Measurements from ENCODE around the gene CDC16. TPM values are rescaled to one million over a fixed set of nuclear protein-coding genes. Genes with fewer than 3 reads are reported as not detected.
A peak's percentile ranks its signal among the peaks of the same experiment; 100 is the strongest.
"Not testable (repeated sequence)": the region's sequence is repeated elsewhere in the genome, so short reads cannot be mapped to it uniquely, and the experiment has no call there.

Gene CDC16
- total RNA-seq, 1 donor from 2014 or later = 73.7 TPM

GRCh38 chr13:114259374-114259773 is 24.7 kb downstream of the CDC16 start:
- H3K9me3 Mint-ChIP-seq (ENCODE audit: unreplicated experiment) = no peaks in the 10 kb centered on the region
- peaks cover 13% of the 10 kb centered on the region for H3K4me1 Mint-ChIP-seq (ENCODE audit: unreplicated experiment)
- H3K4me3 Mint-ChIP-seq (ENCODE audit: unreplicated experiment) = no peak overlapping the region
- no peaks in the 10 kb centered on the region for H3K27me3 Mint-ChIP-seq (ENCODE audit: unreplicated experiment)
- no peak for DNase-seq (ENCODE audit: extremely low spot score, unreplicated experiment)
- no peak for TF ChIP-seq CTCF (IDR thresholded peaks at IDR 0.05)
- no peak overlapping the region for H3K27ac Mint-ChIP-seq (ENCODE audit: unreplicated experiment)
- H3K36me3 Mint-ChIP-seq (ENCODE audit: unreplicated experiment) = peaks cover 67% of the 10 kb centered on the region

GRCh38 chr13:114259974-114260373 is 25.3 kb downstream of the CDC16 start:
- H3K4me1 Mint-ChIP-seq (ENCODE audit: unreplicated experiment) = peaks cover 19% of the 10 kb centered on the region
- H3K4me3 Mint-ChIP-seq (ENCODE audit: unreplicated experiment) = no peak overlapping the region
- peaks cover 72% of the 10 kb centered on the region for H3K36me3 Mint-ChIP-seq (ENCODE audit: unreplicated experiment)
- no peak overlapping the region for H3K27ac Mint-ChIP-seq (ENCODE audit: unreplicated experiment)
- no peaks in the 10 kb centered on the region for H3K9me3 Mint-ChIP-seq (ENCODE audit: unreplicated experiment)
- no peak for DNase-seq (ENCODE audit: extremely low spot score, unreplicated experiment)
- no peaks in the 10 kb centered on the region for H3K27me3 Mint-ChIP-seq (ENCODE audit: unreplicated experiment)
- no peak for TF ChIP-seq CTCF (IDR thresholded peaks at IDR 0.05)

- Mint-ChIP-seq H3K36me3 (ENCODE audit: unreplicated experiment) (peaks cover 72% of the 10 kb centered on the region), H3K9me3 (ENCODE audit: unreplicated experiment) (no peaks in the 10 kb centered on the region), H3K4me3 (ENCODE audit: unreplicated experiment) (no peak overlapping the region), H3K27ac (ENCODE audit: unreplicated experiment) (no peak overlapping the region), H3K4me1 (ENCODE audit: unreplicated experiment) (peaks cover 26% of the 10 kb centered on the region), H3K27me3 (ENCODE audit: unreplicated experiment) (no peaks in the 10 kb centered on the region)
- DNase-seq (ENCODE audit: extremely low spot score, unreplicated experiment) = no peak
- no peak for TF ChIP-seq CTCF (IDR thresholded peaks at IDR 0.05)
Measured at GRCh38 chr13:114260814-114261213, 26.1 kb downstream of the CDC16 start.

- Mint-ChIP-seq H3K9me3 (ENCODE audit: unreplicated experiment) (no peaks in the 10 kb centered on the region), H3K4me1 (ENCODE audit: unreplicated experiment) (peaks cover 28% of the 10 kb centered on the region), H3K27me3 (ENCODE audit: unreplicated experiment) (no peaks in the 10 kb centered on the region), H3K27ac (ENCODE audit: unreplicated experiment) (no peak overlapping the region), H3K36me3 (ENCODE audit: unreplicated experiment) (peaks cover 69% of the 10 kb centered on the region), H3K4me3 (ENCODE audit: unreplicated experiment) (no peak overlapping the region)
- no peak for TF ChIP-seq CTCF (IDR thresholded peaks at IDR 0.05)
- DNase-seq (ENCODE audit: extremely low spot score, unreplicated experiment) = no peak
Measured at GRCh38 chr13:114261328-114261965, 26.8 kb downstream of the CDC16 start.

- Mint-ChIP-seq H3K27me3 (ENCODE audit: unreplicated experiment) (no peaks in the 10 kb centered on the region), H3K36me3 (ENCODE audit: unreplicated experiment) (peaks cover 65% of the 10 kb centered on the region), H3K4me1 (ENCODE audit: unreplicated experiment) (peaks cover 28% of the 10 kb centered on the region), H3K27ac (ENCODE audit: unreplicated experiment) (peak overlapping the region; percentile 87), H3K4me3 (ENCODE audit: unreplicated experiment) (no peak overlapping the region), H3K9me3 (ENCODE audit: unreplicated experiment) (no peaks in the 10 kb centered on the region)
- DNase-seq (ENCODE audit: extremely low spot score, unreplicated experiment) = no peak
- TF ChIP-seq CTCF (IDR thresholded peaks at IDR 0.05) = no peak
Measured at GRCh38 chr13:114263578-114263977, 28.9 kb downstream of the CDC16 start.

GRCh38 chr13:114264313-114264712 is 29.6 kb downstream of the CDC16 start:
- DNase-seq (ENCODE audit: extremely low spot score, unreplicated experiment); H3K4me3 Mint-ChIP-seq (ENCODE audit: unreplicated experiment); H3K27me3 Mint-ChIP-seq (ENCODE audit: unreplicated experiment); H3K9me3 Mint-ChIP-seq (ENCODE audit: unreplicated experiment): not testable (repeated sequence)
- peaks cover 28% of the 10 kb centered on the region for H3K4me1 Mint-ChIP-seq (ENCODE audit: unreplicated experiment)
- peaks cover 66% of the 10 kb centered on the region for H3K36me3 Mint-ChIP-seq (ENCODE audit: unreplicated experiment)
- peak overlapping the region; percentile 87 for H3K27ac Mint-ChIP-seq (ENCODE audit: unreplicated experiment)

All from osteocyte (in vitro differentiated cells).